Fibroblast of villous mesenchyme (primary cell): ENCODE data around the gene GALNT10. TPM values are rescaled to one million over a fixed set of nuclear protein-coding genes. Genes with fewer than 3 reads are reported as not detected.

ENCODE experiments used
- DNase-seq: peaks from one replicate; pipeline ENCODE4 v3.0.0-alpha.2; 2010; ENCODE audit warnings: low read depth
- H3K4me3 ChIP-seq: 2 replicates; pipeline ENCODE4 v1.5.1; 2011; ENCODE audit warnings: low read depth, mild to moderate bottlenecking, low read length
- CTCF ChIP-seq: IDR thresholded peaks from 2 replicates; pipeline ENCODE4 v1.5.1; 2012; ENCODE audit warnings: low read depth, mild to moderate bottlenecking, low read length; ENCODE audit not compliant: insufficient read depth
- total RNA-seq: library from RNA; depleted of rRNA; stranded (reverse); fragments of >200 nt; gene quantifications from 2 replicates; pipeline ENCODE4 v1.2.3, GENCODE V29; 2012

The GALNT10 gene
- total RNA-seq, 1 donor, result 40.6 TPM

- no peak for DNase-seq
- no peak overlapping the region for H3K4me3 ChIP-seq
- no peak for TF ChIP-seq CTCF
These were observed 13.5 kb downstream of the GALNT10 start for GRCh38 chr5:154203798-154204578.

- TF ChIP-seq CTCF, result no peak
- no peak for DNase-seq
- no peak overlapping the region for H3K4me3 ChIP-seq
These were observed 15.0 kb downstream of the GALNT10 start for GRCh38 chr5:154205441-154206117.

GRCh38 chr5:154206311-154206710 is 15.8 kb downstream of the GALNT10 start:
- no peak overlapping the region for H3K4me3 ChIP-seq
- DNase-seq, result peak; percentile 41
- no peak for TF ChIP-seq CTCF

- DNase-seq, result no peak
- no peak for TF ChIP-seq CTCF
- H3K4me3 ChIP-seq, result no peak overlapping the region
These were observed 16.7 kb downstream of the GALNT10 start for GRCh38 chr5:154207204-154207603.

GRCh38 chr5:154209591-154210081 is 19.1 kb downstream of the GALNT10 start:
- DNase-seq, result peak; percentile 31
- no peak for TF ChIP-seq CTCF
- no peak overlapping the region for H3K4me3 ChIP-seq

GRCh38 chr5:154210163-154210562 is 19.6 kb downstream of the GALNT10 start:
- H3K4me3 ChIP-seq, result no peak overlapping the region
- no peak for TF ChIP-seq CTCF
- no peak for DNase-seq
